Diencephalon (tissue), 1 donor: ENCODE results near the gene EID1. TPM values are rescaled to one million over a fixed set of nuclear protein-coding genes. Genes with fewer than 3 reads are reported as not detected.

Experiments
- total RNA-seq: library from RNA; depleted of rRNA; stranded (reverse); fragments of >200 nt; gene quantifications from one replicate; pipeline ENCODE4 v1.2.3, GENCODE V29; 2014

EID1 gene
- total RNA-seq: 232 TPM

GRCh38 chr15:48877630-48878595, at the start of gene EID1:
EID1 (plus strand) TSS chr15:48878134; CDS start chr15:48878177, 43 bp downstream.

Other genes with a start within 250 kb of the EID1 start
- gene FBN1, start 232.4 kb upstream of the EID1 start, total RNA-seq: 23.1 TPM
- 3.5 TPM for gene CEP152, start 67.1 kb upstream of the EID1 start, total RNA-seq
- 10.1 TPM for gene SHC4, start 85.8 kb downstream of the EID1 start, total RNA-seq
- gene SECISBP2L, start 168.3 kb downstream of the EID1 start, total RNA-seq: 91.6 TPM